ENCODE measurements around the gene LBX2. TPM values are rescaled to one million over a fixed set of nuclear protein-coding genes. Genes with fewer than 3 reads are reported as not detected.
A peak's percentile ranks its signal among the peaks of the same experiment; 100 is the strongest.

LBX2 gene
- total and polyA plus RNA-seq, 4 donors = 0.63 to 1.9 (median 1.1) TPM

DNA sequence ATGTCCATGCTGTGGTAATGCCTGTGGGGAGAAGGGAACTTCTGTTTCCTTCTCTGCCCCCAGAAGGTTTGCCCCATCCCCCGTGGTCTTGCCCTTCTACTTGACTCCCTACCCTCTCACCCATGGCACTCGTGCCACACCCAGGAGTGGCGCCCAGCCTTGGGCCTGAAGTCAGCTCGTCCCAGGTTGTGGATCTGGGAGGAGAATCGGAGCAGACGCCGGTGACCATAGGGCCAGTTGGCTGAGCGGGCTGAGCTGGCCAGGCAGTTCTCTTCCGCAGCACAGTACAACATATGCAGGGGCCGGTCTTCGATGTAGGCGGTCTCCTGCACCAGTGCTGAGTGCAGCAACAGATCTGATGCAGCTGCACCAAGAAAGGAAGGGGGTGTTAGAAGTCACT lies 35.0 kb upstream of the LBX2 start:
- TF ChIP-seq, protein P1, sequence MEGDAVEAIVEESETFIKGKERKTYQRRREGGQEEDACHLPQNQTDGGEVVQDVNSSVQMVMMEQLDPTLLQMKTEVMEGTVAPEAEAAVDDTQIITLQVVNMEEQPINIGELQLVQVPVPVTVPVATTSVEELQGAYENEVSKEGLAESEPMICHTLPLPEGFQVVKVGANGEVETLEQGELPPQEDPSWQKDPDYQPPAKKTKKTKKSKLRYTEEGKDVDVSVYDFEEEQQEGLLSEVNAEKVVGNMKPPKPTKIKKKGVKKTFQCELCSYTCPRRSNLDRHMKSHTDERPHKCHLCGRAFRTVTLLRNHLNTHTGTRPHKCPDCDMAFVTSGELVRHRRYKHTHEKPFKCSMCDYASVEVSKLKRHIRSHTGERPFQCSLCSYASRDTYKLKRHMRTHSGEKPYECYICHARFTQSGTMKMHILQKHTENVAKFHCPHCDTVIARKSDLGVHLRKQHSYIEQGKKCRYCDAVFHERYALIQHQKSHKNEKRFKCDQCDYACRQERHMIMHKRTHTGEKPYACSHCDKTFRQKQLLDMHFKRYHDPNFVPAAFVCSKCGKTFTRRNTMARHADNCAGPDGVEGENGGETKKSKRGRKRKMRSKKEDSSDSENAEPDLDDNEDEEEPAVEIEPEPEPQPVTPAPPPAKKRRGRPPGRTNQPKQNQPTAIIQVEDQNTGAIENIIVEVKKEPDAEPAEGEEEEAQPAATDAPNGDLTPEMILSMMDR (IDR thresholded peaks at IDR 0.05; ENCODE audit: control extremely low read depth, extremely low read depth) = no peak
- no peak for ATAC-seq (ENCODE audit: insufficient read depth, low FRiP score)
- Histone ChIP-seq H3K9ac (ENCODE audit: insufficient read depth in 1 of 2, low read length in 2 of 2) (no peak overlapping the region), H3K4me3 (no peak overlapping the region), H3K4me1 (ENCODE audit: control insufficient read depth in 5 of 5, insufficient read depth in 5 of 5, low read length in 5 of 5) (peaks cover 0 to 12% (median 5%) of the 10 kb centered on the region in 5 donors), H3K9me3 (ENCODE audit: control insufficient read depth in 4 of 4, insufficient read depth in 3 of 4, low read length in 3 of 4) (no peaks in the 10 kb centered on the region), H3K27me3 (ENCODE audit: control insufficient read depth in 3 of 3, insufficient read depth in 3 of 3, low read length in 2 of 3) (no peaks in the 10 kb centered on the region), H3K36me3 (ENCODE audit: control insufficient read depth in 4 of 4, insufficient read depth in 4 of 4, low read length in 4 of 4) (peaks cover 5 to 23% (median 12%) of the 10 kb centered on the region in 4 donors), H3K27ac (ENCODE audit: low read depth in 1 of 2, low read length in 1 of 2) (no peak overlapping the region)
- 84 to 87% methylated on average over 12 of the region's 12 CpGs for WGBS, 2 donors
- DNase-seq = no peak

DNA sequence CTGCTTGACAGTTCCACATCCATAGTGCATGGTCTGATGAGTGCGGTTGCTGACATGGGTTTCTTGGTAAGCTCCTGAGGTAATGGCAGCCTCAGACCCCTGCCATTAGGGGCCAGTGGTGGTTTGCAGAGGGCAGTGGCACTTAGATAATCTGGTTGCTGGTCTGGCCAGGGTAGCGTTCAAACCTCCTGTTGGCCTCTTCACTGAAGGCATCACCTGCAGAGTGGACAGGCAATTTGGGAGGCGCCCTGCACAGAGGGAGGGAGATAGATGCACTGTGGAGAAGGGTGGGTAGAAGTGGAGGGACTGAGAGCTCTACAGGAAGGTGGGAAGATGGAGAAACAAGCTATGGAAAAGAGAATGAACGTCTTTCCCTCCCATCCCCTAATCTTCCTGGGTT lies 34.1 kb upstream of the LBX2 start:
- no peak for DNase-seq
- H3K36me3 ChIP-seq (ENCODE audit: control insufficient read depth in 4 of 4, insufficient read depth in 4 of 4, low read length in 4 of 4) = peaks cover 5 to 23% (median 13%) of the 10 kb centered on the region in 4 donors

DNA sequence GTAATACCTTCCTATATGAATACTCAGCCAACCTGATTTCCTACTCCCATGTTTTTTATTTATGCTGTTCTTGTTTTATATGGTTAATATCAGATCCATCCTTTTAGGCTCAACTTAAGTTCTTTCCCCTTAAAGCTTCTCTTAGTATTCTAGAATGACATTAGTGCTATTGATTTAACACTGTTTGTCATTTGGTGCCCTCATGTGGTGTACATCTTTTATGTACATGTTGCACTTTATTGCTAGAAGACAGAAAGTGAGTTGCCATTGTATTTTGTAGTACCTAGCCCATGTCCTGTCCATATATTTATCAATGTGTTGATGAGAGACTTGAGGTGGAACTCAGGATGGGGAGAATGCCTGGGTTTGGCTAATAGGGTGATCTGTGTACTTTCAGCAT lies 32.8 kb upstream of the LBX2 start:
- Histone ChIP-seq H3K9ac (ENCODE audit: insufficient read depth in 1 of 2, low read length in 2 of 2) (no peak overlapping the region), H3K36me3 (ENCODE audit: control insufficient read depth in 4 of 4, insufficient read depth in 4 of 4, low read length in 4 of 4) (peaks cover 5 to 32% (median 20%) of the 10 kb centered on the region in 4 donors), H3K27me3 (ENCODE audit: control insufficient read depth in 3 of 3, insufficient read depth in 3 of 3, low read length in 2 of 3) (no peaks in the 10 kb centered on the region), H3K4me1 (ENCODE audit: control insufficient read depth in 5 of 5, insufficient read depth in 5 of 5, low read length in 5 of 5) (peaks cover 8 to 23% (median 11%) of the 10 kb centered on the region in 5 donors), H3K27ac (ENCODE audit: low read depth in 1 of 2, low read length in 1 of 2) (no peak overlapping the region), H3K9me3 (ENCODE audit: control insufficient read depth in 4 of 4, insufficient read depth in 3 of 4, low read length in 3 of 4) (no peaks in the 10 kb centered on the region), H3K4me3 (no peak overlapping the region)
- DNase-seq (peak in 2 of 3 donors; percentile 62 to 71), ATAC-seq (ENCODE audit: insufficient read depth, low FRiP score) (no peak)
- TF ChIP-seq, protein P1 (IDR thresholded peaks at IDR 0.05; ENCODE audit: control extremely low read depth, extremely low read depth) = peak; percentile 6

More for the DNA sequence above, 34.1 kb upstream of the LBX2 start:
- H3K27ac ChIP-seq (ENCODE audit: low read depth in 1 of 2, low read length in 1 of 2) = no peak overlapping the region
- 83 to 88% methylated on average over 4 of the region's 4 CpGs for WGBS, 2 donors
- no peak for ATAC-seq (ENCODE audit: insufficient read depth, low FRiP score)
- no peak overlapping the region for H3K9ac ChIP-seq (ENCODE audit: insufficient read depth in 1 of 2, low read length in 2 of 2)
- H3K27me3 ChIP-seq (ENCODE audit: control insufficient read depth in 3 of 3, insufficient read depth in 3 of 3, low read length in 2 of 3) = no peaks in the 10 kb centered on the region
- peaks cover 3 to 17% (median 8%) of the 10 kb centered on the region in 5 donors for H3K4me1 ChIP-seq (ENCODE audit: control insufficient read depth in 5 of 5, insufficient read depth in 5 of 5, low read length in 5 of 5)
- H3K4me3 ChIP-seq = no peak overlapping the region
- TF ChIP-seq, protein P1 (IDR thresholded peaks at IDR 0.05; ENCODE audit: control extremely low read depth, extremely low read depth) = no peak
- H3K9me3 ChIP-seq (ENCODE audit: control insufficient read depth in 4 of 4, insufficient read depth in 3 of 4, low read length in 3 of 4) = no peaks in the 10 kb centered on the region

DNA sequence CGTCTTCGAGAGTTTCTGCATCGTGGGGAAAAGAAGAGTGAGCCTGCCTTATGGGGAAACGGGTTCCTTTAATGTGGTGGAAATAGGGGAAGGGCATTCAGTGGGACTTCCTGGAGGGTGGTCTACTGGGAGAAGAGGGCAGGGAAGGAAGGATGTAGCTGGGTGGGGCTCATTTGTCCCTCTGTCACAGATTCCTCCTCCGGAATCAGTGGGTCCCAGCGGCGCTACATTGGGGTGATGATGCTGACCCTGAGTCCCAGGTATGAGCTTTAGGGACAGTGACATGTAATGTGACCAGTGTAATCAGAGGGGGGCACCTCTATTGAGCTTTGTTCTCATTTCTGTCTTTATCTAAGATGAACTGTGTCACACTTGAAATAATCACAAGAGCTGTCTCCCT lies 32.3 kb upstream of the LBX2 start:
- WGBS, 2 donors = 72 to 83% methylated on average over 7 of the region's 7 CpGs
- no peak overlapping the region for H3K4me3 ChIP-seq
- no peak overlapping the region for H3K9ac ChIP-seq (ENCODE audit: insufficient read depth in 1 of 2, low read length in 2 of 2)

More for the DNA sequence above, 32.3 kb upstream of the LBX2 start:
- TF ChIP-seq, protein P1 (IDR thresholded peaks at IDR 0.05; ENCODE audit: control extremely low read depth, extremely low read depth) = no peak
- no peaks in the 10 kb centered on the region for H3K27me3 ChIP-seq (ENCODE audit: control insufficient read depth in 3 of 3, insufficient read depth in 3 of 3, low read length in 2 of 3)
- ATAC-seq (ENCODE audit: insufficient read depth, low FRiP score) = no peak
- DNase-seq = no peak
- no peaks in the 10 kb centered on the region for H3K9me3 ChIP-seq (ENCODE audit: control insufficient read depth in 4 of 4, insufficient read depth in 3 of 4, low read length in 3 of 4)
- H3K4me1 ChIP-seq (ENCODE audit: control insufficient read depth in 5 of 5, insufficient read depth in 5 of 5, low read length in 5 of 5) = peaks cover 8 to 23% (median 11%) of the 10 kb centered on the region in 5 donors
- H3K27ac ChIP-seq (ENCODE audit: low read depth in 1 of 2, low read length in 1 of 2) = no peak overlapping the region
- peaks cover 10 to 37% (median 24%) of the 10 kb centered on the region in 4 donors for H3K36me3 ChIP-seq (ENCODE audit: control insufficient read depth in 4 of 4, insufficient read depth in 4 of 4, low read length in 4 of 4)

Data from lung (tissue), 12 donors.